PC-3 (cell line): Measurements from ENCODE around the gene RUBCN. TPM values are rescaled to one million over a fixed set of nuclear protein-coding genes. Genes with fewer than 3 reads are reported as not detected.
A peak's percentile ranks its signal among the peaks of the same experiment; 100 is the strongest.

Experiments
- ATAC-seq: fragments of 200-7000 bp; cut with Tn5 transposase; 2 replicates; pipeline ENCODE4 v1.9.1; 2020; ENCODE audit warnings: mild to moderate bottlenecking, moderate library complexity
- BruUV-seq: library from RNA; stranded (reverse); fragments of 400-500 nt; replicated peaks from 2 replicates; lab custom pipeline; 2021; lab: Mats Ljungman, UMichigan
- CTCF ChIA-PET: fragments of 300-600 bp; sonication (Branson Sonifier 250); formaldehyde crosslinking; loops from one replicate; lab custom pipeline; 2022; ENCODE audit warnings: antibody characterized with exemption; lab: Charles Lee
- POLR2A ChIA-PET: fragments of 300-600 bp; sonication (Branson Sonifier 250); formaldehyde crosslinking; loops from one replicate; lab custom pipeline; 2022; ENCODE audit warnings: antibody characterized with exemption; ENCODE audit not compliant: unreplicated experiment; lab: Charles Lee
- DNase-seq: peaks from one replicate; pipeline ENCODE4 v3.0.0-alpha.2; 2015
- H2AFZ ChIP-seq: fragments of 300-600 bp; sonication (generic); 2 replicates; pipeline ENCODE4 v1.6.0; 2016; ENCODE audit warnings: antibody characterized with exemption, low read length
- H3F3A ChIP-seq: fragments of 300-600 bp; sonication (generic); one replicate; pipeline ENCODE4 v1.6.0; 2017; ENCODE audit warnings: antibody characterized with exemption, low read length, control low read depth, mild to moderate bottlenecking; ENCODE audit not compliant: unreplicated experiment
- H3K27ac ChIP-seq: fragments of 300-600 bp; sonication (generic); 2 replicates; pipeline ENCODE4 v1.5.1; 2016; ENCODE audit warnings: mild to moderate bottlenecking, low read length
- H3K27me3 ChIP-seq: fragments of 300-600 bp; sonication (generic); 2 replicates; pipeline ENCODE4 v1.6.1; 2016; ENCODE audit warnings: low read length, mixed read lengths
- H3K36me3 ChIP-seq: fragments of 300-600 bp; sonication (generic); 2 replicates; pipeline ENCODE4 v1.6.1; 2016; ENCODE audit warnings: low read depth, mixed run types, low read length, mixed read lengths
- H3K4me1 ChIP-seq: fragments of 300-600 bp; sonication (generic); 2 replicates; pipeline ENCODE4 v1.5.1; 2016; ENCODE audit warnings: low read length; ENCODE audit not compliant: insufficient read depth
- H3K4me2 ChIP-seq: fragments of 300-600 bp; sonication (generic); 2 replicates; pipeline ENCODE4 v1.6.0; 2016; ENCODE audit warnings: low read length
- H3K4me3 ChIP-seq: fragments of 300-600 bp; sonication (generic); 2 replicates; pipeline ENCODE4 v1.5.1; 2016; ENCODE audit warnings: mild to moderate bottlenecking, low read length, mixed read lengths
- H3K79me2 ChIP-seq: fragments of 300-600 bp; sonication (generic); 2 replicates; pipeline ENCODE4 v1.6.1; 2017; ENCODE audit warnings: low read length, mixed read lengths
- H3K9ac ChIP-seq: fragments of 300-600 bp; sonication (generic); 2 replicates; pipeline ENCODE4 v1.6.0; 2016; ENCODE audit warnings: mild to moderate bottlenecking, low read length
- H3K9me2 ChIP-seq: fragments of 300-600 bp; sonication (generic); replicated peaks from 2 replicates; pipeline ENCODE4 v1.6.1; 2016; ENCODE audit warnings: mixed run types, low read length, mixed read lengths
- H3K9me3 ChIP-seq: fragments of 300-600 bp; sonication (generic); 2 replicates; pipeline ENCODE4 v1.6.1; 2016; ENCODE audit warnings: low read length, mixed read lengths
- H4K20me1 ChIP-seq: fragments of 300-600 bp; sonication (generic); 2 replicates; pipeline ENCODE4 v1.6.1; 2016; ENCODE audit warnings: low read length, mixed read lengths
- CTCF ChIP-seq: fragments of 300-600 bp; sonication (generic); conservative IDR thresholded peaks from 2 replicates; pipeline ENCODE4 v1.5.1; 2017; ENCODE audit warnings: antibody characterized with exemption, low read depth, mild to moderate bottlenecking, low read length
- EZH2 ChIP-seq: fragments of 300-600 bp; sonication (generic); IDR thresholded peaks from one replicate; pipeline ENCODE4 v1.6.1; 2017; ENCODE audit warnings: antibody characterized with exemption, mild to moderate bottlenecking, low read length; ENCODE audit not compliant: unreplicated experiment
- EZH2phosphoT487 ChIP-seq: fragments of 300-600 bp; sonication (generic); IDR thresholded peaks from 2 replicates; pipeline ENCODE4 v1.6.1; 2018; ENCODE audit warnings: mild to moderate bottlenecking, antibody characterized with exemption, low read length, borderline replicate concordance
- intact Hi-C: fragments of 100-400 bp; cut with micrococcal nuclease; formaldehyde crosslinking; loops from 2 replicates; pipeline ENCODE4 v1.9.0; 2023
- total RNA-seq: library from RNA; depleted of rRNA; stranded (reverse); fragments of >200 nt; gene quantifications from 2 replicates; pipeline ENCODE4 v1.2.3, GENCODE V29; 2014

RUBCN gene
- total RNA-seq, 1 experiment from 2014 or later: 24.5 TPM

- no peaks in the 10 kb centered on the region for H3K36me3 ChIP-seq
- TSS peak; percentile 96 for BruUV-seq
Observed at GRCh38 chr3:197737319-197737649, 580 bp upstream of the RUBCN start.

GRCh38 chr3:197736010-197736490 lies 654 bp downstream of the RUBCN start:
- no peaks in the 10 kb centered on the region for H3F3A ChIP-seq
- peak overlapping the region; percentile 97 for H3K4me3 ChIP-seq
- peak overlapping the region; percentile 97 for H3K4me2 ChIP-seq
- H2AFZ ChIP-seq: peak overlapping the region; percentile 90
- H3K36me3 ChIP-seq: no peaks in the 10 kb centered on the region
- no peaks in the 10 kb centered on the region for H3K9me2 ChIP-seq
- H3K27me3 ChIP-seq: no peaks in the 10 kb centered on the region
- H3K9me3 ChIP-seq: no peaks in the 10 kb centered on the region
- ATAC-seq: peak; percentile 14
- BruUV-seq: no TSS peak
- H3K9ac ChIP-seq: peak overlapping the region; percentile 75
- H3K4me1 ChIP-seq: peaks cover 18% of the 10 kb centered on the region
- CTCF ChIA-PET: no interaction called here
- no peaks in the 10 kb centered on the region for H4K20me1 ChIP-seq
- intact Hi-C loops: no loop called here
- H3K79me2 ChIP-seq: peaks cover 51% of the 10 kb centered on the region
- POLR2A ChIA-PET: interaction anchor here (0.6 kb wide), 1 partner anchor 82 kb away, joined by 3 read pairs; no protein-coding TSS in a partner anchor
- no peak for DNase-seq
- TF ChIP-seq CTCF (no peak), EZH2 (no peak), EZH2phosphoT487 (no peak)
- peak overlapping the region; percentile 7; the same call in 1 of the 2 replicates for H3K27ac ChIP-seq

More at GRCh38 chr3:197737319-197737649, 580 bp upstream of the RUBCN start:
- Histone ChIP-seq H3K27ac (peak overlapping the region; percentile 30), H3K4me2 (peak overlapping the region; percentile 97), H3K9me2 (no peaks in the 10 kb centered on the region), H3K79me2 (peaks cover 47% of the 10 kb centered on the region), H2AFZ (peak overlapping the region; percentile 100), H3F3A (no peaks in the 10 kb centered on the region), H3K27me3 (no peaks in the 10 kb centered on the region), H3K9ac (peak overlapping the region; percentile 84), H3K4me1 (peaks cover 18% of the 10 kb centered on the region), H4K20me1 (no peaks in the 10 kb centered on the region), H3K9me3 (no peaks in the 10 kb centered on the region), H3K4me3 (peak overlapping the region; percentile 97)
- CTCF ChIA-PET: no interaction called here
- ATAC-seq: peak; percentile 11
- POLR2A ChIA-PET: no interaction called here
- no peak for DNase-seq
- TF ChIP-seq EZH2phosphoT487 (no peak), EZH2 (no peak), CTCF (no peak)
- intact Hi-C loops: loop anchor here (1.0 kb wide), 1 partner anchor 12 kb away; the partner anchor contains the start of gene FYTTD1

- peak overlapping the region; percentile 97; the same call in 1 of the 2 replicates for H3K4me2 ChIP-seq
- intact Hi-C loops: no loop called here
- CTCF ChIA-PET: interaction anchor here (0.6 kb wide), 1 partner anchor 23 kb away, joined by 3 read pairs; no protein-coding TSS in a partner anchor
Observed at GRCh38 chr3:197734667-197735318, 1.9 kb downstream of the RUBCN start.

More at GRCh38 chr3:197734667-197735318, 1.9 kb downstream of the RUBCN start:
- Histone ChIP-seq H3K27me3 (no peaks in the 10 kb centered on the region), H3K9ac (no peak overlapping the region), H4K20me1 (no peaks in the 10 kb centered on the region), H3K9me2 (no peaks in the 10 kb centered on the region), H3K4me3 (no peak overlapping the region; the same call in 1 of the 2 replicates), H3K9me3 (no peaks in the 10 kb centered on the region), H3K79me2 (peaks cover 51% of the 10 kb centered on the region), H3F3A (no peaks in the 10 kb centered on the region), H2AFZ (no peak overlapping the region), H3K27ac (no peak overlapping the region), H3K36me3 (no peaks in the 10 kb centered on the region), H3K4me1 (peaks cover 25% of the 10 kb centered on the region)
- ATAC-seq (no peak), DNase-seq (no peak)
- POLR2A ChIA-PET: no interaction called here
- BruUV-seq: no TSS peak
- no peak for TF ChIP-seq EZH2
